Measurements from ENCODE around the gene TKT. TPM values are rescaled to one million over a fixed set of nuclear protein-coding genes. Genes with fewer than 3 reads are reported as not detected.
"Not testable (repeated sequence)": the region's sequence is repeated elsewhere in the genome, so short reads cannot be mapped to it uniquely, and the experiment has no call there.

TKT gene
- total RNA-seq, 6 donors from 2014 or later: 402 to 605 (median 482) TPM

DNA sequence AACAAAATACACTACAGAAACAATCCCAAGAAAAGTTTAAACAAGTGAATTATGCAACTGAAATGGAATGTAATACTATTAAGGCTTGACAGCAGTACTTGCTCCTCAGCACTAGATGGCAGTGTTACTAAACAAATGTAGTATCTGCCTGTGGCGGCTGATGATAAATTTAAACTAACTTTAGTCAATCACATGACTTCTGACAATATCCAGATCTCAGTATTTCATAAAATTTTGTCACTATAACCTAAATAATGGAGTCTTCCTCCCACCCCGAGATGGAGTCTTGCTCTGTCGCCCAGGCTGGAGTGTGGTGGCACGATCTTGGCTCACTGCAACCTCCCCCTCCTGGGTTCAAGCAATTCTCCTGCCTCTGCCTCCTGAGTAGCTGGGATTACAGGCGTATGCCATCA is 43.8 kb upstream of the TKT start:
- Histone ChIP-seq H3K27ac (peak overlapping the region in 2 of 4 donors; percentile 35 to 67), H3K36me3 (peaks cover 0 to 63% (median 35%) of the 10 kb centered on the region in 4 donors)
- not testable (repeated sequence) for H3K27me3 ChIP-seq, H3K4me1 ChIP-seq, H3K9me3 ChIP-seq, DNase-seq, H3K4me3 ChIP-seq
- peak; percentile 82 to 91 for ATAC-seq (ENCODE audit: low FRiP score in 2 of 2)
- TF ChIP-seq, protein P1, sequence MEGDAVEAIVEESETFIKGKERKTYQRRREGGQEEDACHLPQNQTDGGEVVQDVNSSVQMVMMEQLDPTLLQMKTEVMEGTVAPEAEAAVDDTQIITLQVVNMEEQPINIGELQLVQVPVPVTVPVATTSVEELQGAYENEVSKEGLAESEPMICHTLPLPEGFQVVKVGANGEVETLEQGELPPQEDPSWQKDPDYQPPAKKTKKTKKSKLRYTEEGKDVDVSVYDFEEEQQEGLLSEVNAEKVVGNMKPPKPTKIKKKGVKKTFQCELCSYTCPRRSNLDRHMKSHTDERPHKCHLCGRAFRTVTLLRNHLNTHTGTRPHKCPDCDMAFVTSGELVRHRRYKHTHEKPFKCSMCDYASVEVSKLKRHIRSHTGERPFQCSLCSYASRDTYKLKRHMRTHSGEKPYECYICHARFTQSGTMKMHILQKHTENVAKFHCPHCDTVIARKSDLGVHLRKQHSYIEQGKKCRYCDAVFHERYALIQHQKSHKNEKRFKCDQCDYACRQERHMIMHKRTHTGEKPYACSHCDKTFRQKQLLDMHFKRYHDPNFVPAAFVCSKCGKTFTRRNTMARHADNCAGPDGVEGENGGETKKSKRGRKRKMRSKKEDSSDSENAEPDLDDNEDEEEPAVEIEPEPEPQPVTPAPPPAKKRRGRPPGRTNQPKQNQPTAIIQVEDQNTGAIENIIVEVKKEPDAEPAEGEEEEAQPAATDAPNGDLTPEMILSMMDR (IDR thresholded peaks at IDR 0.05): peak; percentile 70 to 91 (median 86)
- WGBS, 2 donors: 51 to 52% methylated on average over 5 of the region's 5 CpGs

DNA sequence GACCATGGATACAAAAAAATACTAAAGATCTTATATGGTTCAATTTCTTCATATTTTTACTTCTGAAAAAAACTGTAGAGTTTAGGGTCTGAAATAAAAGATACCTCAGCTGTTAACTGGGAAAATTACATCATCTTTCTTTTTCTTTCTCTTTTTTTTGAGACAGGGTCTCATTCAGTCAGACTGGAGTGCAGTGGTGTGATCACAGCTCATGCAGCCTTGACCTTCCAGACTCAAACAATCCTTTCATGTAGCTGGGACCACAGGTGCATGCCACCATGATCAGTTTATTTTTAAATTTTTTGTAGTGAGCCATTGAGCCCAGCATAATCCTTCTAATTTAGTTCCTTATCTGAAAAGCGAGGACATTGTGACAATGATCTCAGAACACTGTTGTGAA is 39.6 kb upstream of the TKT start:
- Histone ChIP-seq H3K4me1 (peaks cover 0 to 8% (median 3%) of the 10 kb centered on the region in 4 donors), H3K36me3 (peaks cover 3 to 56% (median 21%) of the 10 kb centered on the region in 4 donors), H3K9me3 (no peaks in the 10 kb centered on the region), H3K4me3 (no peak overlapping the region), H3K27me3 (no peaks in the 10 kb centered on the region), H3K27ac (no peak overlapping the region)
- ATAC-seq (ENCODE audit: low FRiP score in 2 of 2): no peak
- DNase-seq: no peak
- TF ChIP-seq, protein P1 (IDR thresholded peaks at IDR 0.05): no peak
- no peak for TF ChIP-seq POLR2A (IDR thresholded peaks at IDR 0.05)
- no peak for TF ChIP-seq POLR2AphosphoS5 (IDR thresholded peaks at IDR 0.05)
- TF ChIP-seq EP300 (IDR thresholded peaks at IDR 0.05): no peak
- WGBS, 2 donors: 91 to 93% methylated on average over 1 of the region's 1 CpG

DNA sequence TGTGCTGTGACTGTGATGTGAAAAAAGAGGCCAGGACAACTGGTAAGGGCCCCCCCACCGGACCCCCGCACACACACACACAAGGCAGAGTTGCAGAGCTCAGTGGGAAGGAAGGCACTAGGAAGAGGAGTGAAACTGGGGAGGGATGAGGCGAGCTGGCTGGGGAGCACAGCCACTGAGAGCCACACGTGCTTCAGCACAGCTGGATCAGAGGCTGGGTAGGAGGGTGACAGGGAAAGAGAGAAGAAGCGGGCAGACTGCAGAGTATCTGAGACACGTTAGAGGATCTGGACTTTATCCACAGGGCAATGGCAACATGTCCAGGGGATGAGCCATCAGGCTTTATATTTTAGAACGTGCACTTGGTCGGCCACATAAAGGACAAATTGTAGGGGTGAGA is 38.0 kb upstream of the TKT start:
- Histone ChIP-seq H3K36me3 (peaks cover 3 to 58% (median 20%) of the 10 kb centered on the region in 4 donors), H3K4me3 (no peak overlapping the region), H3K9me3 (no peaks in the 10 kb centered on the region), H3K4me1 (no peaks in the 10 kb centered on the region), H3K27ac (no peak overlapping the region), H3K27me3 (no peaks in the 10 kb centered on the region)
- no peak for DNase-seq
- 88 to 90% methylated on average over 8 of the region's 8 CpGs for WGBS, 2 donors
- TF ChIP-seq, protein P1 (IDR thresholded peaks at IDR 0.05): no peak
- no peak for TF ChIP-seq POLR2AphosphoS5 (IDR thresholded peaks at IDR 0.05)
- TF ChIP-seq EP300 (IDR thresholded peaks at IDR 0.05): no peak
- TF ChIP-seq POLR2A (IDR thresholded peaks at IDR 0.05): no peak
- ATAC-seq (ENCODE audit: low FRiP score in 2 of 2): no peak

DNA sequence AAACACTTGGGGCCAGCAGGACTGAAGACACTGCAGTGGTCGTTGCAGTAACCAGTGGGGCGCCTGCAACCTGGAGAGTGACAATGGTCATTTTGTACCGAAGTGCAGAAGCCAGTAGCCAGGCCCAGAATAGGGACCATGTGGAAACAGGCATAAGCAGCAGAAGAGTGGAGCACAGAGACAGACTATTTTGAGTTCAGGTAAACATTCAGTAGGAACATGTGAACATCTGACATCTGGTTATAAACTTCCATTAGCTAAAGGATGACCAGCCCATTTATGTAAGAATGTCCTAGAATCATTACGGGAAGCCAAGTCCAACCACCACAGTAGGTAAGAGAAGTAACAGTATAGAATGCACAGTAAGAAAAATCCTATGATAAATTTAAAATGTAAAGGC is 32.4 kb upstream of the TKT start:
- Histone ChIP-seq H3K4me3 (no peak overlapping the region), H3K9me3 (no peaks in the 10 kb centered on the region), H3K36me3 (peaks cover 12 to 71% (median 36%) of the 10 kb centered on the region in 4 donors), H3K4me1 (no peaks in the 10 kb centered on the region), H3K27ac (no peak overlapping the region), H3K27me3 (no peaks in the 10 kb centered on the region)
- 87 to 88% methylated on average over 4 of the region's 4 CpGs for WGBS, 2 donors
- TF ChIP-seq EP300 (IDR thresholded peaks at IDR 0.05) (no peak), POLR2A (IDR thresholded peaks at IDR 0.05) (no peak), POLR2AphosphoS5 (IDR thresholded peaks at IDR 0.05) (no peak)
- TF ChIP-seq, protein P1 (IDR thresholded peaks at IDR 0.05): no peak
- ATAC-seq (ENCODE audit: low FRiP score in 2 of 2): no peak
- DNase-seq: no peak

DNA sequence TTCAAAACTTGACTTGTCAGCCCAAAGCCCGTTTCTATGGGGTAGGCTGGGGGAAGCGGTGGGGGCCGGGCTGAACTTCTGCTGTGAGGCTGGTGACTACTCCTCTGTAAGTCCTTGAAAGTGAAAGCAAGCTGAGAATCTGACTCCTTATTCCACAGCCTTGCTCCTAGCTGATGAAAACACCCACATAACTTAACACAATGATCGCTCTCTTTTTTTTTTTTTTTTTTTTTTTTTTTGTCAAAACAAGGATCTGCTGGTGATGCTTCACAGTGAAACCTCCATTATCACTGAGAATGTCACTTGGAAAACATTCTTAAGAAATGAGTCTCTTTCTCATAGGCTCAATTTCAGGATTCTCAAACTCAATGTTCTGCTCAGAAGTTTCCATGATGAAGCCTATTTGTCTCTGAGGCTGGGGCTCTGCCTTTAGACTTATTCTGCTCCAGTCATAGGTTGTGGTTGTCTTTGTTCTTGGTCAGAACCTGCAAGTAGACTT is 31.4 kb upstream of the TKT start:
- Histone ChIP-seq H3K27me3 (no peaks in the 10 kb centered on the region), H3K9me3 (no peaks in the 10 kb centered on the region), H3K36me3 (peaks cover 9 to 74% (median 32%) of the 10 kb centered on the region in 4 donors), H3K27ac (no peak overlapping the region), H3K4me3 (no peak overlapping the region), H3K4me1 (no peaks in the 10 kb centered on the region)
- ATAC-seq (ENCODE audit: low FRiP score in 2 of 2): no peak
- no peak for TF ChIP-seq POLR2AphosphoS5 (IDR thresholded peaks at IDR 0.05)
- TF ChIP-seq EP300 (IDR thresholded peaks at IDR 0.05): no peak
- TF ChIP-seq, protein P1 (IDR thresholded peaks at IDR 0.05): no peak
- 65 to 70% methylated on average over 4 of the region's 4 CpGs for WGBS, 2 donors
- no peak for DNase-seq

All from upper lobe of left lung (tissue), 6 donors.